T-helper 22 cell (primary cell): ENCODE measurements around the gene USB1.

Experiments
- DNase-seq: peaks from one replicate; pipeline ENCODE4 v3.0.0-alpha.2; 2020; ENCODE audit warnings: low read depth

Gene USB1

DNA sequence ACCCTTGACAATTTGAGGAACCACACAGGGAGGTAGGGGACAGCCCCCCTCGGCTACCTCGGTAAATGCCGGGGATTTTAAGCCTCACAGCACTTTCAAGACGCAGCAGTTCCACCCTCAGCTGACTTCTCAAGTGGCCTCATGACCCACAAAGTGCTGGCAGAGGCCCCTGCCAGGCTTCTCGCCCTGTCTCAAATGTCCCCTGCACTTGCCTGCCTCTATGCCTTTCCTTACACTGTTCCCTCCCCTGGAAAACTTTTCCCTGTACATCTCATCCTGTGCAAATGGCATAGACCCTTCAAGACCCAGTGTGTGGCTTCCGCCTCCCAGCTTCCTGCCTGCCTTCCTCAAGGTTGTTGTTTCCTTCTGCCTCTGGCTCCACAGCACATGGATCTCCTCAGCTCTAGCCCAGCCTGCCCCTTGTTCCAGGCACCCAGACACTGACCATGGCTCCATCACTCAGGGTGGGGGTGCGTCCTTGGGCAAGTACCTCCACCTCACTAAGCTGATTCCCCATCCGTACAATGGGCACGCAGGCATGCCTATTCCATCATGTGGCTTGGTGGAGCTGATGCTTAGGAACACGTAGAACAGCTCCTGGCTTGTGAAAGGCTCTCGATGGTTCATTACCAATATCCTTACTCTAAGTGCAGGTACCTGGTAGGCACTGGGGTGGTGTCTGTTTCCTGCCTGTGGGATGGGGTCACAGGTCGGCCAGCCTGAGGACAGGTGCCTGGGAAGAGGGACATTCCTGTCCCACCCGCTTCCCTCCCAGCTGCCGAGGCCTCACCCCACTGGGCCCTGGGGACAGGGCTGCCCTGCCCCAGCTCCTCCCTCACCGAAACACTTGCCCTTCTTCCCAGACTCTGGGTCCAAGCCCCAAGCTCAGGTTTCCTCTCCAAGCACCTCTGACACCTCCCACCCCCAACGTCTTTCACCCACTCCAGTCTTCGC, 48.3 kb downstream of the USB1 start:
- no peak for DNase-seq

DNA sequence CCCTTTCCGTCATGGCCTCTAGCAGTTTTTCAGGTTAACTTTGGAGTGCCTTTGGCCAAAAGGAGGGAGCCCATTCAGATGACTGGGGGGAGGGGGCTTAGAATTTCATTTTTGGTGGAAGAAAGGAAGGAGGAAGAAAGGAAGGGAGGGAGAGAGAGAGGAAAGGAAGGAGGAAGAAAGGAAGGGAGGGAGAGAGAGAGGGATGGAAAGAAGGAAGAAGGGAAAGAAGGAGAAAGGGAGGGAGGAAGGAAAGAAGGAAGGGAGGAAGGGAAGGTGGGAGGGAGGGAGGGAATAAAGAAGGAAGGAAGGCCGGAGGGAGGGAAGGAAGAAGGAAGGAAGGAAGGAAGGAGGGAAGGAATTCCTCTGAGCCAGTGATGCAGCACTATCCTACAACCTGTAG, 50.1 kb downstream of the USB1 start:
- no peak for DNase-seq

DNA sequence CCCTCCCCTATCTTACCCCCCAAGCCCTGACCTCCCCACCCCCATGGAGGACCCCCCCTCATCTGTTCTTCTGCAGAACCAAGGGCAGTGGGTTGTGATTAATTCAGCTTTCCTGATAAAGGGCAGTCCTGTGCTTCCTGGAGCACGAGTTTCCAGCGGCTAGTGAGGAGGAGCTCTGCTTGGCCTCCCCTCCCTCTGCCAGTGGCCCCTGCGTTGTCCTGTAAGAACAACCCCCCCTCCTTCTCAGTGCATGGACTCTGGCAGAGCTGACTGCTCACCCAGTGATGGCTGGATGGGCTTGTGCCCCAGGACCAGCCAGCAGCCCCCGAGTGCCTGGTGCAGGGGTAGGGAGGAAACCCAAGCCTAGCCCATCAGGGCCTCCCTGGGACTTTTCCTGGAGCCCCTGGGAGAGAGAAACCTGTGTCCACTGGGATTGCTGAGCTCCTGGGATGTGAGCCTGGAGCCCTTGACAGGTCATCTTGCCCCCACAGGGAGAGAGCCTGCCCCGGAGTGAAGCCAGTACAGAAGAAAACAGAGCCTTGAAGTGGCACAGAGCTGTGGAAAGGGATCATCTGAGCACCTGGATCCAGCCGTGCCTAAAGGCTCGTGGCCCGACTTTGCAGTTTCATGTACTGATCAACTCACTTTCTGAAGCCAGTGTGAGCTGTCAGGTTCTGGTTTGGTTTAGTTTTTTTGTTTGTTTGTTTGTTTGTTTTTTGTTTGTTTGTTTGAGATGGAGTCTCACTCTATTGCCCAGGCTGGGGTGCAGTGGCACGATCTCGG, 50.8 kb downstream of the USB1 start:
- no peak for DNase-seq

DNA sequence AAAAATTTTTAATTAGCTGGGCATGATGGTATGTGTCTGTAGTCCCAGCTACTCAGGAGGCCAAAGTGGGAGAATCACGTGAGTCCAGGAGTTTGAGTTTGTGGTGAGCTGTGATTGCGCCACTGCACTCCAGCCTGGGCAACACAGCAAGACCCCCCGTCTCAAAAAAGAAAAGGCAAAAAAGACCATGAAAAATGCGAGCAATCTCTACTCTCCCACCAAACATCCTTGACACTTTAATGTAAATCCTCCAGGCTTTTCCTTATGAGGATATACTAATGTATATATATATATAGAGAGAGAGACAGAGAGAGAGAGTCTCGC, 52.4 kb downstream of the USB1 start:
- no peak for DNase-seq

DNA sequence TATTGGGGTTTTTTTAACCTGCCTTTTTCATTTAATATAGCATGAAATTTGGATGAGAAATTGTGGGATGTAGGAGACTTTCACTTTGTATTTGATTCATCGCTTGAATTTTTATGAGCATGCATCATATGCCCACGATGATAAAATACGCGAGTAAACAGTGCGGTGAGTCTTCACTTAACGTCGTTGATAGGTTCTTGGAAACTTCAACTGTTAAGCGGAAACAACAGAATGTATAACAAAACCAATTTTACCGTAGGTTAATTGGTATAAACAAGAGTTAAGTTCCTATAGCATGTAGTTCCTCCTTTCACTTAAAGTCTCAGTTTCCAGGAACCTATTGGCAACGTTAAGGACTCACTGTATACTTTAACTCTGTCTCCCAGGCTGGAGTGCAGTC, 53.1 kb downstream of the USB1 start:
- DNase-seq = no peak

DNA sequence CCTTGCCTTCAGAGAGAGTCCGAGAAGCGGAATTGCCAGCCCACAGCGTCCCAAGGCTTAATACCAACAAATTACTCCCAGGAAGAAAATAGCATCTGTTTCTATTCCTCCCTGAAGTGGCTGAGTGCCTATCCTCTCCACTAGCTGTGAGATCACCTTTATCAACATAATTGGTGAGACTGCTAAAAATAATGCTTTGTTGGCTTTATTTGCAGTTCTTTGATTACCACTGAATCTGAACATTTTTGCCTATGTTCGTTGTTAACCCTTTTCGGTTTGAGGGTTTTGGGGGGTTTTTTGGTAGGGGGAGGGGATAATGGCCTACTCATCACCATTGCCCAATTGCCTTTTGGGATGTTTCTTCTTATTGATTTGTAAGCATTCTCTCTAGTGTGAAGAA, 55.4 kb downstream of the USB1 start:
- DNase-seq = no peak

DNA sequence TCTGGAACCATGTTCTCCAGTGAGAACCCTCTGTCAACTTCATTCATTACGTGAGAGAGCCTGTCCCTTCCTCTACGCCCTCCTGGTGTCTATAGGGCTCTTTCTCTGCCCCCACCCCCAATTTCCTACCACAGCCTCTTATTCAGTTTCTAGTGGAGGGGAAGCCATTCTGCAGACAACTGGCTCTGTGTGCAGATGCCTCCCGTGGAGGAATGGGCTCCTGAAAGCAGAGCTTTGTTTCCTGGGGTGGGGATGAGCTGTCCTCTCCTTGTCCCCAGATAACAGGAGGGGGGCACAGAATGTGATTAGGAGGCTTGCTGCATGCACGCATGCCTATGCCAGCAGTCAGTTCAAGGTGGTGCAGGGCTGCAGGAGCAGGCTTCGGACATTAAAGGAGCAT, 55.9 kb downstream of the USB1 start:
- DNase-seq = no peak

DNA sequence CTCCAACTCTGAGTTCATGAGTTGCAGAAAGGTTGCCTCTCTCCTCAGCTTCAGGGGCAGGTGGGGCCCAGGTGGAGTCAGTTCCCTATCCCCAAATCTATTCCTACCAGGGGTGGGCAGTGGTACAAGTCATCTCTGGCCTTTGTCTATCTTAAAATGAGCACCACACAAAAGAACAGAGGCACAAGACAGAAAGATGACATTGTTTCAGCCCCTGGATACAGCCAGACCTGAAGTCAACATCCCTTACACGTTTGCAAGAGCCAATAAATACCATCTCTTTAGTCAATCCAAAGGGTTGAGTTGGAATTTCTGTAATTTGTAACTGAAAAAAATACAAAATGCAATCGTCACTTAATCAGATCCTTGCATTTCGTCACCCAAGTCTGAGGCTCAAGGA, 56.6 kb downstream of the USB1 start:
- no peak for DNase-seq

DNA sequence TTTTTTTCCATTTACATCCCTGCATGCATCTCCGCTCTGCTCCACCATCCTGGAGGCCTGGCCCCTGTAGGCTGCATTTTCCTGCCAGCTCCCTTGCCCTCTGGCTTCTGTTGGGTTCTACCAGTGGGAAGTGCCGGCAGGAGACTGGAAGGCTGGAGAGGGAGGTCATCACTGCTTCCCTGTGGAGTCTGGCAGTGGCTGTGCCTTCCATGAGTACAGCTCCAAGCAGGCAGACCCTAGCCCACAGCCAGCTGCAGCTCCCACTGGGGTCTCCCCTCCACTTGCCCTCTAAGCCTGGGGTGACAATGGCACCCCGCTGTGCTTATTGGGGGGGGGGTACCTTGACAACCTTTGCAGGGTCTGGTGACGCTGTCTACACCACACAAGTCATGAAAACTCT, 61.6 kb downstream of the USB1 start:
- DNase-seq = no peak

DNA sequence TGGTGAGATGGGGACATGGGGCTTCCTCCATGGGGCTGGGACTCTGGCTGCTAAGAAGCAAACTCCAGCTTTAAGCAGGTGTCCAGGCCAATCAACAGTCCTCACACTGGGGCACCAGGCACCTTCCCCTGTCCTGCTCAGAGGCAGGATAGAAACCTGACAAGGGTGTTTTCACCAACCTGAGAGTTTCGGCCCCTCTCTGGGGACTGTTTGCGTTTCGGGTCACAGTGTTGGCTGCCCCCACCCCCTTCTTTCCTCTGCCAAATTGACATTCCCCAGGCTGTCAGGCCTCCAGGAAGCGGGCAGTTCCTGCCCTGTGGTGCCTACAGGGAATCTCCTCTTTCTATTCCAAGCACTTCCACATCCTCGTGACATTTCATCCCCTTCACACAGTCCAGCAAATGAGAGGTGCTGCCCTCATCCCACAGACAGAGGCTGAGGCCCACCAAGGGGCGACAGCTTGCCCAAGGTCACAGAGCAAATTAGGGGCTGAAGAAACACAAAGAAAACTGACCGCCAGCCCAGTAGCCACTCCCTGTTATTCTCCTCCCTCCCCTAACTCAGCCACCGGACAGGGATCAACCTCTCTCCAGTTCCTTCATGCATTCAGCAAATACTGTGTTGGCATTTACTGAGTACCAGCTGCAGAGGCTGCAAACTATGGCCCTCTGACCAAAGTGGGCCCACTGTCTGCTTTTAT, 62.3 kb downstream of the USB1 start:
- no peak for DNase-seq

DNA sequence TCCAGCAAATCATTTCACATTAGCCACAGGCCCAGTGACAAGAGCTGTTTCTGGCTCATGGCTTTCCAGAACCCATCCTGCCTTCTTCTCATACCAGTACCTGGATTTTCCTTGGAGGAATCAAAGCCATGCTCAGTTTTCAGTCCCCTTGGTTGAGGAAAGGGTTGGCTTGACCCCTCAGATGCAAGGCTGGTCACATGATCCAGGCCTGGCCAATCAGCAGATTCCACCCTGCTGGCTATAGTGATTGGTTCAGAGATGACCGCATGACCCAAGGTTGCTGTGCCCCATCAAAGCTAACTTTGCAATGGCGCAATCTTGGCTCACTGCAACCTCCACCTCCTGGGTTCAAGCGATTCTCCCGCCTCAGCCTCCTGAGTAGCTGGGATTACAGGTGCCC, 69.4 kb downstream of the USB1 start:
- no peak for DNase-seq
